HG02885 (cell line): Measurements from ENCODE around the gene SLC17A5.

ENCODE experiments used
- ATAC-seq: cut with Tn5 transposase; IDR thresholded peaks from one replicate; pipeline ENCODE4 v1.9.1; 2021; ENCODE audit warnings: mild to moderate bottlenecking; ENCODE audit not compliant: unreplicated experiment, poor library complexity

SLC17A5 gene

DNA sequence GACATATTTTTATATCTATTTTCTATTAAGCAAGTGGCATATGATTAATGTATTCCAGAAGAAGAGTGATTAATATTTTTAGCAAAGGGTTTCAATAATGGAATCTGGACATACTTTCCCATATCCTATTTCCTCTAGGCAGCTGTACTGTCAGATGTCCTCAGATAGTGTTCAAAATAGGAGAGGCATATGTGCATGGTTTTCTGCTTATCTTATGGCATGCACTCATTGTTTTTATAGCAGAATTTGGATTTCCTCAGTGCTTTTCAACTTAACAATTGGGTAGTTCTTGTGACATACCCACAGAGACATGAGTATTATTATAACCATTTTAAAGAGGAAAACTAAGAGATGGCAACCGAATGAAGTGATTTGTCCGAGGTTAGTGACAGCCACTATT is 12.6 kb upstream of the SLC17A5 start:
- no peak for ATAC-seq

DNA sequence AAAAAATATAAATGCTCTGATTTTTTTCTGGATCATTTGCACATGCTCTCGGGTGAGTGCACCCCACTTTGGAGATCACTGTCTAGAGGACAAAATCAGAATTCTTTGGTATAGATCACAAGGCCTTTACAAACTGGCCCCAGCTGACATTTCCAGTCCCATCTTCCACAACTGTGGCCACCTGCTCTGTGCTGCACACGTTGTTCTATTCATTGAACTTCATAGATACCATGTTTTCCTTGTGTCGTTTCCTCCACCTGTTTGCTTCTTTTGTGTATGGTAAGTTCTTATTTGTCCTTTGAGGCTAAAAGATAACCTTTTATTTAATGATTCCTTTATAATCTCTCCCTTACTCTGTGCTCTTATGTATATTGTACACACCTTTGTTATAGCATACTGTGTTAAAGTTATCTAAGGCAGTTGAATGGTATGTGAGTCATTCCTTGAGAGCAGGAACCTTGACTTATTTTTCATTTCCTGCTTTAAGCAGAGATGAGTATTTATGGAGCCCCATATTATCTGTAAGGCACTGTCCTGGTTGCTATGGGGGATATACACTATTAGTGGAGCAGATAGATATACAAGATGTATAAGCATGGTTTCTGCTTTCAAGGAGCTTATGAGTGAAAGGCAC is 12.0 kb upstream of the SLC17A5 start:
- ATAC-seq: peak; percentile 89

DNA sequence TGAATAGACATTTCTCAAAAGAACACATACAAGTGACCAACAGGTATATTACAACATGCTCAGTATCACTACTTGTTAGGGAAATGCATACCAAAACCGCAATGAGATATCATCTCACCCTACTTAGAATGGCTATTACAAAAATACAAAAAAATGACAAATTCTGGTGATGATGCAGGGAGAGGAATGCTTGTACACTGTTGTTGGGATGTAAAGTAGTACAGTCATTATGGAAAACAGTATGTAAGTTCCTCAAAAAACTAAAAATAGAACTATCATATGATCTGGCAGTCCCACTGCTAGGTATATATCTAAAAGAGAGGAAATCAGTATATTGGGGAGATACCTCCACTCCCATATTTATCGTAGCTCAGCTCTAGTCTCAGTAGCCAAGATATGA is 10.9 kb upstream of the SLC17A5 start:
- no peak for ATAC-seq

DNA sequence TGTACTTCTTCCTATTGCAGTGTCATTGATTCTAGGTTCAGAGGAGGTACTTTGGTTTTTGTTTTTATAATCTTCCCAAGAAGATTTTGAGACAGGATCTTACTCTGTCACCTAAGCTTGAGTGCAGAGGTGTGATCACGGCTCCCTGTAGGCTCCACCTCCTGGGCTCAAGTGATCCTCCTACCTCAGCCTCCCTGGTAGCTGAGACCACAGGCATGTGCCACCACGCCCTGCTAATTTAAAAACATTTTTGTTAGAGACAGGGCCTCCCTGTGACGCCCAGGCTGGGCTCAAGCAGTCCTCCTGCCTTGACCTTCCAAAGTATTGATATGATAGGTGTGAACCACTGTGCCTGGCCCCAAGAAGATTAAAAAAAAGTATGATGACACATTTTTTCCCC is 3.4 kb upstream of the SLC17A5 start:
- no peak for ATAC-seq

DNA sequence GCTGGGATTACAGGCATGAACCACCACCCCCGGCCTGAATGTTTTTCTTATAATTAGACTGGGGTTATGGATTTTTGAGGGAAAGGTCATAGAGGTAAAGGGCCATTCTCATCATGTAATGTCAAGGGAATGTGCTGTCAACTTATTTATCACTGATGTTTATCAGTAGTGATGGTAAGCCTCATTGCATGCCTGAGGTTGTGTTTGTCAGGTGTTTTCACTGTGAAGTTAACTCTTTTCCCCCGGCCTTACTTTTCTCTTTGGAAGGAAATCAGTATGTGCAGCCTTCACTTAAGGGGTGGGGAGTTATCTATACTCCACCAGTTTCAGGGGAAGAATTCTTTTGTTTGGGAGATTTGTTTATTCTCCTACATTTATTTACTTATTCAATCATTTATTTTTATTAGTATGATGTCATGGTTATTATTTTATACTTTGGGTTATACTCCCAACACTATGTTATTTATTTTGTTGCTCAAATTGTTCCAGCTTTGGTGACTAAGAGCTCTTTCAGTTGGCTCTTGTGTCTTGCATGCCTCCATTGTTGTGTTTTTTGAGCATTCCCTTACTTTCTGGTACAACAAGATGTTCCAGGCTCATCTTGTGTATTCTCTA is 2.8 kb upstream of the SLC17A5 start:
- no peak for ATAC-seq

DNA sequence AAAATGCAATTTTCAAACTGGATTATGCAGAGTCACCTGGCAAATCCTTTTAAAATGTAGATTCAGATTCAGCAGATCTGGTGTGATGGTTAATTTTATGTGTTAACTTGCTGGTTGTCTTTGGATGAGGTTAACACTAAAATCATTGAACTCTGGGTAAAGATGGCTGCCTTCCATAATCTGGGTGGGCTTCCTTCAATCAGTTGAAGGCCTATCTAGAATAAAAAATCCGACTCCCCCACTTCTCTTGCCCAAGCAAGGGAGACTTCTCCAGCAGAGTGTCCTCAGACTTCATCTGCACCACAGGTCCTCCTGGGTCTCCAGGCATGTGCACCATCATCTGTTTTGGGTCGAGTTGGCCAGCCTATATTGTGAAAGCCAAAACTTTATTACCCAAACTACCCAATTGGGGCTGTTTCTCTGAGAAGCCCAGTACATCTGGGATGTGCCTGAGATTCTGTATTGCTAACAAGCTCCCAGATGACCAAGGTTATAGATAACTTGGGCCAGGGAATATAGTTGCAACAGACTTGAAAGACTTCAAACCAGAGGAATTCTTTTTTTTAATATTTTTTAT is 1.6 kb upstream of the SLC17A5 start:
- ATAC-seq: no peak

DNA sequence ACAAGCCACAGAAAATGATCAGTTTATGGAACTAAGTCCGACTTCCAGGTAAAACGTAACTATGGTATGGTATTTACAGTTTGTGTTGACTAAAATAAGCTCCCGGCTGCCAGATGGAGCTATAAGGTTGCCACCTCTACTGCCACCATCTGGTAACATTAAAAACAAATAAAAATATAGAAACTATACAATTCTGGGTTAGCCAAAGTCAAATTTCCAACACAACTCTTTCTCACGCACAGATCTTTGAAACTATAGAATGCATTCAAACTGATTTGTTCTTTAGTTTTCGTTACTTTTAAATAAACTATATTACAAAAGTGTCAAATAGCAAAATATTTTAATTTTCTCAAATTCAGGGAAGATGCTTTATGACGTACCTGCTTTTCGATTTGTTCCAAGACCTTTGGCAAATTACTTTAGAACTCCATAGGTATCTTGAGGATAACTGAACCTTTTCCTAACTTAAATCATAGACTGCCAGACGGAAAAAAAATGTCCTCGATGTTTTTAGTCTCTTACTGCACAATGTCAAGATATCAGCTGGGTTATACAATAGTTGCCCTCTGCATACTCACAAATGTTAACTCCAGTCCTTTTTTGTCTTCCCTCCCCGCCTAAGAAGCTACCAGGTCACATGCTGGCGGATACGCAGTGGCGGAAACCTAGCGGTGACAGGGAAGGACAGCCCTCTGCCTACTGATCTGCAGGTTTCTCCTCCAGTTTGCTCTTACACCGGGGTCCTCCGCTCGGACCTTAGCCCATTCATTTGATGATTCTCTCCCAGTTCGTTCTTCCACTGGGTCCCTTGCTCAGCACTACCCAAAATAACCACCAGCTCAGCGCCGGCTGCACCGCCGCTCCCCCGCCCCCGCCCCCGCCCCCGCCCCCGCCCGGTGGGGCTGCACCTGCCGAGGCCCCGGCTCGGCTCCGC is 888 bp downstream of the SLC17A5 start:
- ATAC-seq: peak; percentile 46

DNA sequence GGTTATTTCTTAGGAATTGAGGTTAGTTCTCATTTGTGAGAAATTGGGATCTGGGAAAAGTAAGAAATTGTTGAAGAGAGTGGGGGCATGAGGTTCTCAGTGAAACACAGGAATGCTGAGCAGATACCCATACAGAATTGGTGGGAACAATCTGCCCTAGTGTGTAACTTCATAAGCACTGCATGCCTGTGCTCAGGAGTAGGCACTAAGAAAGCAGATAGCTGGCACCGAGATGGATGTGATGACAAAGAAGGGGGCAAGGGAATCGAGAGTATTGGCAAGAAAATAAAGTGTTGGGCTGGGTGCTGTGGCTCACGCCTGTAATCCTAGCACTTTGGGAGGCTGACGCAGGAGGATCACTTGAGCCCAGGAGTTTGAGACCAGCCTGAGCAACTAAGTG is 4.0 kb downstream of the SLC17A5 start:
- no peak for ATAC-seq

DNA sequence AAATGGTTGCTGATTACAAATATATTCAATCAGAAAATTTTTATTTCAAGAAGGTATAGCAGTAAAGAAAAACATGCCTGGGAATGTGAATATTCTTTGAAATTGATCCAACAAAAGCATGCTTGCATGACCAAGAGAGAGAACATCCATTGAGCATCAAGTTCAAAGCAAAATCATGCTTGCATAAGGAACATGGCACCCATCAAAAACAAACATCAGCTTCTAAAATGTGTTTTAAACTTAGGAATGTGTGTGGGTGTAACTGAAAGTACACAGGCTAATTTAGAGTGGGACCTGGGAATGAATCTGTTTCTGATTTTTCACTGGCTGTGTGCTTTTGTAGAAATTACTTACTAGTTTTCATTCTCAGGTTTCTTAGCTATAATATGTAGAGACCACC is 5.6 kb downstream of the SLC17A5 start:
- ATAC-seq: no peak

DNA sequence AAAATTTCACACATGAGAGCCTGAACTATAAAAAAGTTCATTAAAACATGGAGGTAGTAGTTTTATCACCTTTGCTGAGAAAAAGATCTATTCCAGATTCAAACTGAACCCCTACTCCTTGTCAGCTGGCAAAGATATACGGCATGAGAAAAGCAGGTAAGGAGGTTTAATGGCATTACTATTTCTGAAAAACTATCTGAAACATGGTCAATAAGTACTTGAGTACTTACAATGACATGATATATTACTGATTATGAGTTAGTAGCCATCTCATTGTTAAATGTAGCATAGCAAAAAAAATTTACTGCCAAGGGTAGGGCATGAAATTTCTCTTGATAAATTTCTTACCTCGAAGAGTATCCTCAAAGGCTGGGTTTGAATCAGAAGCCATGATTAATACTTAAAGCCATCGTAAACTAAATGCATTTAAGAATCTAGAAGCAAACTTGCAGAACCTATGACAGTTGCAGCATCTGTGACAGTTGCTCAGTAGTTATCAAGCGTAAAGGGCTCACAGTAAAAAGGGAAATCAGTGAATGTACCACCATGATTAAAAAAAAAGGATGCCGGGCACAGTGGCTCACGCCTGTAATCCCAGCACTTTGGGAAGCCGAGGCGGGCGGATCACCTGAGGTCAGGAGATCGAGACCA is 8.7 kb downstream of the SLC17A5 start:
- ATAC-seq: no peak

DNA sequence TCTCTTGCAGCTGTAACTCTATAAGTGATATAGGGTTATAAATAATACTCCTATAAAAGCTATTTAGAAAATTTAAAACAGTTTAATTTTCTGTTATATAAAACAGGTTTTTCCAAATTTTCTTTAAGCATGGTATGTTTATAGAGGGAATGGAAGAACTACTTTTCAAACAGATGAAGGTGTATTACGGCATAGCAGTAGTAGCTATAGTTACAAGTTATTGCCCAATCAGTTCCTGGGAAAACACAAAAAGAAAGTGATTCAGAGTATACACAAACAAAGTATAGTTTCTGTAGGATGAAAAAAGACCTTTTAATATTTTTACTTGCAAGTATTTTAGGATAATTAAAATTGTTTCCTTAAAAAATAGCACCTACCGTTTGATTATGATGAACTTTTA is 9.8 kb downstream of the SLC17A5 start:
- ATAC-seq: no peak

DNA sequence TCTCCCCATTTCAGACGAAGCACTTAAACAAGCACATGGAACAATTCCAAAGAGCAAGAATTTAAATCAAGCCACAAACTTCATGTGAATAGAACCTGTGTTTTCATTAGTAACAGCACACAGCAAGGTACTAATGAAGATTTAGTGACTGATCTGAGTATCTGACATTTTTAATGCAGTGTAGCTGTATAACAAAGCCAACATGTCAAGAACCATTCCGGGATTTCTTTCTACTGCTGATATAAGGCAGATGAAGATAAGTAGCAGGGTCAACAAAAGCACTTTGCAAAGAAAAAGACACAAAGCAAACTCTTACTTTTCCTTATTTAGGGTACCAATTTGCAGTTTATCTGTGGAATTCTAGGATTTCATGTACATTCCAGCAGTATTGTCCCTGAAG is 11.3 kb downstream of the SLC17A5 start:
- no peak for ATAC-seq

DNA sequence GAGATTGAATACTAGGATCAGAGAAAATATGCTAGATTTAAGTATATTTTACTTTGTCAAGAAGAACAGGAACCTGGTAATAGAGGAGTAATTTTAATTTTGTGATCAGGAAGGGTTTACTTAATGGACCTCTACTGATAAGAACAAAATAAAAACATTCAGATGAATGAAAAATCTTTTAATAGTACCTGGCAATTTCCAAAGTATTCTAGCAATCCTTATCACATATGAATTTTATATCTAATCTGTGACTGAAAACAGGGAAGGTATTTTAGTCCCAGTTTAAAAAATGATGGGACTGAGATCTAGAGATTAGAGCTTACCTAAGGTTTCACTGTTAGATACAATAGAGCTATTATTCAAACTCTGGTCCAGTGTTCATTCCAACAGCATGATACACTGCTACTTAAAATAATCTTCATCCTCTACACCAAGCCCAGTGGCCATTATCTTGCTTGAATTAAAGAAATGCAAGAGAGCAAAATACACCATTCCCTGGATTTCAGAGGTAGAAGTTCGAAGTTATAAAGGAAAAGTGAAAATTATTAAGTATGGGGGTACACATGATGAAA is 13.5 kb downstream of the SLC17A5 start:
- ATAC-seq: no peak

DNA sequence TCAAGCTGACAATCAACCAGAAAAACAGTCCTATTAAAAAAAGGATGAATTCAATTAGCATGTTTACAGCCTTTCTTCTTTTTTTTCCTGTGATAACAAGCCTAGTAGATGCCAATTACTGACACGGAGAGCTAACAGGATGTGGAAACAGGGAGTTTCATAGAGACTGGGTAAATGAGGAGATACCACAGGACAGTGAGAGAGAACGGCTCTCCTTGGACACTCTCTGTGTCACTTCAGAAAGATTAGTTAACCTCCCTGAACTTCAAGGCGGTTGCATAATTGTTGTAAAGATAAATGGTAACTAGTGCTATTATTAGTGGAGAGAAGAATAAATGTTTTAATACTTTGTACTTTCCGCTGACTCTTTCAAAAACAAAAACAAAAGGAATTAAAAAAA is 14.8 kb downstream of the SLC17A5 start:
- ATAC-seq: no peak

DNA sequence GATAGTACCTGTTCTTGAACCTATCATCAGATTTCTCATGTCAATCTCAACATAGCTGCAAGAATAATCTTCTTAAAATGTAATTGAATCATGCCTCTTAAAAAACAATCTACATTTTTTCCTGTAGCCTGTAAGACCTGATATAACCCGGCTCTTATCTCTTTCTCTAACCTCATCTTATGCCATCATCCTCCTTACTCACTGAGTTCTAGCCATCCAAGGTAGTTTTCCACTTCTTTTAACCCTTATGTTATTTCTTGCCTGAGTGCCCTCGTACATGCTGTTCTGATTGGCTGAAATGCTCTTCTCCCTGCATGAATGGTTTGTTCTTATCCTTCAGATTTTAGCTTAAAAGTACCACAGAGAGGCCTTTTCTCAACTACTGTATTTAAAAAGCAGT is 16.4 kb downstream of the SLC17A5 start:
- ATAC-seq: no peak

DNA sequence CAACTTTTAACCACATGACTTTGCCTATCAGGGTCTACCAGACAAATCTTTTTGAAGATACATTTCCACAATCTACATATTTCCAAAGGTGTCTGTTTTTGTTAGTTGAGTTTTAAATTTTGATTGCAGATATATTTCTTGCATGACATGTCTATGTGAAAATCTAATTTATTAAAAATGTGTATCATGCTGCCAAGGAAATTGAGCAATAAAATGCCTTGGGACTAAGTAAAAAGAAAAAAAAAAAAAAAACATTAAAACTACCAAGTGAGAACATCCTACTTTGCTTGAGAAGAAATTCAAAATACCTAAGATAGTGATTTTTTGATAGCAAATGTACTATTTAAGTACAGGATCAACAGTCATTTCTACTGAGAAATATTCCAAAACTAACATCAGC is 17.7 kb downstream of the SLC17A5 start:
- no peak for ATAC-seq

DNA sequence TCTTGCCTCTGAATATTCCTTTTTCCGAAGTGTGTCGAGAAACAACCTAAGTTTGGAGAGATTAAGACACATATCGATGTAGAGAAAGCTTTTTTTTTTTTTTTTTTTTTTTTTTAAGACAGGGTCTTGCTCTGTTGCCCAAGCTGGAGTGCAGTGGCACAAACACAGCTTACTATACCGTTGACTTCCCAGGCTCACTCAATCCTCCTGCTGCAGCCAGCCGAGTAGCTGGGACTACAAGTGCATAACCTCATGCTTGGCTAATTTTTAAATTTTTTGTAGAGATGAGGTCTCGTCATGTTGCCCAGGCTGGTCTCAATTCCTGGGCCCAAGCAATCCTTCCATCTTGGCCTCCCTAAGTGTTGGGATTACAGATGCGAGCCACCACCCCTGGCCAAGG is 21.4 kb downstream of the SLC17A5 start:
- no peak for ATAC-seq

DNA sequence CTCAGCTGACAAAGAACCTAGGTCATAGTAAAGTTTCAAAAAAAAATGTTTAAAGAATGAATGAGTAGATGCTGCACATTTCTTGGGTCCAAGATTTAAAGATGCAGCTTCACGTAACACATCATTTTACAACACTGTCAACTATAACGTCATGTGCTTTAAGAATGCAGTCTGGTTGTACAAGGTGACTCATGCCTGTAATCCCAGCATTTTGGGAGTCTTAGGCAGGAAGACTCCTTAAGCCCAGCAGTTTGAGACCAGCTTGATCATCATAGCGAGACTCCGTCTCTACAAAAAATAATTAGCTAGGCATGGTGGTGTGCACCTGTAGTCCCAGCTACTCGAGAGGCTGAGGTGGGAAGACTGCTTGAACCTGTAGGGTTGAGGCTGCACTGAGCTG is 21.9 kb downstream of the SLC17A5 start:
- no peak for ATAC-seq

DNA sequence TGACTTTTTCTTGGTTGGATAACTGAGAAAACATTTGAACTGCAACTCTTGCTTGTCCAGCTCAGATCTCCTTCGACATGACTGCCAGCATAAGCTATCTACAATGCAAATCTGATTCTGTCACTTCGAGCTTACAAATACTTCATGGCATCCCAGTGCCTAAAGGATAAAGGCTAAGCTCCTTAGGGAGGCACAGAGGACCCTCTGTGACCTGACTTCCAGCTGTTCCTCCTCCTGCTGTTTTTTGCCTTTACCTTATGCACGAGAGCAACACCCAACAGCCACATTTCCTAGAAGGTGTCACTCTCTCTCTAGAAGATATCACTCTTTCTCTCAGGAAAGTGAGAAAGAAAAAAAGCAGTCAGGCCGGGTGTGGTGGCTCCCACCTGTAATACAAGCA is 23.4 kb downstream of the SLC17A5 start:
- ATAC-seq: no peak

DNA sequence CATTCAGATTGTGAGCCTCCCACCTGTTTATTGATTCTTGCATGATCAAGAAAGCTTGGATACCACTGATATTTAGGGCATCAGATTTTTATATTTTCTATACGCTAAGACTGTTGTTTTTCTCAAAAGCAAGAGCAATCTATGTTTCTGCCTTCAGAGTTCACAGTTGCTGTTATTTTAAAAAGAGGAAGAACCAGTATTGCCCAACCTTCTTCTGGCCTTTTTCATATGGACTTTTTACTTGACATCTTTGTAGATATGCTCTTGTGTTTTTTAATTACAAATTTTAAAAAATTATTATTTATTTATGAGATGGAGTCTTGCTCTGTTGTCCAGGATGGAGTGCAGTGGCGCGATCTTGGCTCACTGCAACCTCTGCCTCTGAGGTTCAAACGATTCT is 28.9 kb downstream of the SLC17A5 start:
- ATAC-seq: no peak
